22Rv1 (cell line): ENCODE measurements around the gene PTPN20.
A peak's percentile ranks its signal among the peaks of the same experiment; 100 is the strongest.

Experiments used
- H3K27ac ChIP-seq: fragments of 450-650 bp; 2 replicates; pipeline ENCODE4 v1.5.1; 2017
- CTCF ChIP-seq: fragments of 450-650 bp; IDR thresholded peaks from 2 replicates; pipeline ENCODE4 v1.5.1; 2017; ENCODE audit warnings: mild to moderate bottlenecking
- ZFX ChIP-seq: fragments of 450-650 bp; IDR thresholded peaks from 2 replicates; pipeline ENCODE4 v1.6.1; 2017; ENCODE audit warnings: antibody characterized with exemption, borderline replicate concordance

PTPN20 gene

DNA sequence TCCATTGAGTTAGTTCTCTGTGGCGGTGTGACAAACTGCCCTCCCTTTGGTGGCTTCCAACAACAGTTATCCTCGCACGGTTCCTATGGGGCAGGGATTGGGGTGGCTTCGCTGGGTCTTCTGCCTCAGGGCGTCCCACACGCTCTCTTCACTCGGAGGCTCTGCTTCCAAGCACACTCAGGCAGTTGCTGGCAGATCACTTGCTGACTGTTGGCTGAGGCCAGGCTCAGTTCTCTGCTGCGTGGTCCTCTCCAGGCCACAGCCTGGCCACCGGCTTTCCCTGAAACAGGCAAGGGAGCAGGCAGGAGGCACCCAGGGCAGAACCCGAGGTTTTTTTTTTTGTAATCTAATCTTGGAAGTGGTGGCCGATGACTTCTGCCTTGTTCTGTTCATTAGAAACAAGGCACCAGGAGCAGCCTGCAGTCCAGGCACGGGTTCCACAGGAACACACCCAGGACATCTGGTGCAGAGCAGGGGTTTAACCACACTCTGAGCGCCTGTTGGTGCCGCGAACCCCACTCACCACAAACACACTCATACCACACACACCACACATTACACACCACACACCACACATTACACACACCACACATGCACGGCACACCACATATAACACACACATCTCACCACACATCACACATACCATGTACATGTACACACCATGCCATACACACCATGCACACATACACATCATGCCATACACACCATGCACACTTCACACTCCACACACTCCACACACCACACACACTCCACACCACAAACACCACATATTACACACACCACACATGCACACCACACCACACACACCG is 112.2 kb downstream of the PTPN20 start:
- no peak for TF ChIP-seq ZFX
- no peak for TF ChIP-seq CTCF
- H3K27ac ChIP-seq = no peak overlapping the region

- TF ChIP-seq CTCF (no peak), ZFX (no peak)
- H3K27ac ChIP-seq = no peak overlapping the region
Observed at GRCh38 chr10:47024046-47024322, 112.8 kb downstream of the PTPN20 start.

GRCh38 chr10:47024399-47025252 is 113.4 kb downstream of the PTPN20 start:
- H3K27ac ChIP-seq = no peak overlapping the region
- TF ChIP-seq CTCF (peak; percentile 94), ZFX (no peak)

DNA sequence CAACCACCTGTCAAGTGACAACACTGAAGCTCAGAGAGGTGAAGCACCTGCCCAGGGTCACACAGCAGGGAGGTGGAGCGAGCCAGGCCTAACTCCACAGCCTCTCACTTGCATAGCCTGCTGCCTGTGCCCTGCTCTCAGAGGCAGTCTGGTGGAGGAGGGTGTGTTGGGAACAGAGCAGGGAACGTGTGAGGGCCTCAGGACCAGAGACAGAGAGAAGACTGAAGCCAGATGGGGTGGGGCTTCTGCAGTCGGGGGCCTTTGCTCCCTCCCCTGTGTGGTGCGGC is 114.0 kb downstream of the PTPN20 start:
- TF ChIP-seq CTCF (no peak), ZFX (no peak)
- no peak overlapping the region for H3K27ac ChIP-seq

GRCh38 chr10:47025540-47026300 is 114.5 kb downstream of the PTPN20 start:
- no peak for TF ChIP-seq CTCF
- no peak for TF ChIP-seq ZFX
- no peak overlapping the region for H3K27ac ChIP-seq

- H3K27ac ChIP-seq = no peak overlapping the region
- TF ChIP-seq ZFX (no peak), CTCF (no peak)
Observed at GRCh38 chr10:47026301-47027107, 115.3 kb downstream of the PTPN20 start.
